Measurements from ENCODE around the gene CLIP3.

CLIP3 gene

DNA sequence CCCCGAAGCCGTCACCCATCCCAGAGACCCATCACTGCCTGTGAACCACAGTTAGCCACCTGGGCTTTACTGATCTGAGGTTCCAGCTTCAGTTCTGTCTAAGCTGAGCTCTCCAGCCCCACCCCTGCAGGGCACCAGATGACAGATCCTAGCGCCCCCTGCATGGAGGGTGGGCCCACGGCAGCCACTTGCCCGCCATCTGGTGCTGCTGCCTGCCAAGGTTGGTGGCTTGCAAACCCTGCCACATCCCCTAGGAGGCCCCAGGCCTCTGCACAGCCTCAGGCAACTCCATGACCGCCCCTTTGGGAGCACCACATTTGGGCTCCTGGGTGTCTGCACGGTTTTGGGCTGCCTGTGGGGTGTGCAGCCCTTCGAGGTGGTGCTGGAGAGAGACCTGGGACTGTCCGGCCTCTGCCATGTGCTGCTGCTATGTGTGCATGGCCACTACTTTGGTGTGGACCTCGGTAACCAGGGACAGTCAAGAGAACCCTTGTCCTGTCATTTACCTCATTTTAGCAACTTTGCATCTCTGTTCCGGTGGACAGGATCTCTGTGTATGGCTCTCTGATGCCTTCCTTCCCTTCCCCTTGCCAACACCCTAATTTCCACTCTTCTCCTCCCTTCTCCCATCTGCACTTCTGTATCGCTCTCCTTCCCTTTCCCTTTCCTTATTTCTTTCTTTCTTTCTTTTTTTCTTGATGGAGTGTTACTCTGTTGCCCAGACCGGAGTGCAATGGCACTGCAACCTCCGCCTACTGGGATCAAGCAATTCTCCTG lies 55.0 kb downstream of the CLIP3 start:
- no peak for DNase-seq

- no peak for DNase-seq
Measured at GRCh38 chr19:35975608-35976214, 57.0 kb downstream of the CLIP3 start.

GRCh38 chr19:35973487-35973886 lies 59.2 kb downstream of the CLIP3 start:
- no peak for DNase-seq

GRCh38 chr19:35966771-35967170 lies 65.9 kb downstream of the CLIP3 start:
- DNase-seq, result no peak

Data from CD4-positive, alpha-beta T cell treated with Interleukin-4 for 4 hours (primary cell).